GM18517 (cell line): ENCODE results near the gene ANKRD18B.
"Not testable (repeated sequence)": the region's sequence is repeated elsewhere in the genome, so short reads cannot be mapped to it uniquely, and the experiment has no call there.

Source experiments
- ATAC-seq: cut with Tn5 transposase; IDR thresholded peaks from one replicate; pipeline ENCODE4 v1.9.1; 2021; ENCODE audit warnings: mild to moderate bottlenecking, moderate library complexity; ENCODE audit not compliant: unreplicated experiment

Gene ANKRD18B

GRCh38 chr9:33604249-33604648 is 80.2 kb downstream of the ANKRD18B start:
- ATAC-seq, result not testable (repeated sequence)

- ATAC-seq, result not testable (repeated sequence)
Measured at GRCh38 chr9:33604936-33605335, 80.9 kb downstream of the ANKRD18B start.

GRCh38 chr9:33611358-33611757 is 87.3 kb downstream of the ANKRD18B start:
- no peak for ATAC-seq

GRCh38 chr9:33612410-33612809 is 88.4 kb downstream of the ANKRD18B start:
- not testable (repeated sequence) for ATAC-seq

- no peak for ATAC-seq
Measured at GRCh38 chr9:33614001-33614687, 90.1 kb downstream of the ANKRD18B start.

GRCh38 chr9:33618370-33618769 is 94.3 kb downstream of the ANKRD18B start:
- not testable (repeated sequence) for ATAC-seq

- no peak for ATAC-seq
Measured at GRCh38 chr9:33619666-33620404, 95.8 kb downstream of the ANKRD18B start.

GRCh38 chr9:33620738-33621439 is 96.8 kb downstream of the ANKRD18B start:
- ATAC-seq, result no peak
